Measurements from ENCODE around the gene ID2. TPM values are rescaled to one million over a fixed set of nuclear protein-coding genes. Genes with fewer than 3 reads are reported as not detected.
"Not testable (repeated sequence)": the region's sequence is repeated elsewhere in the genome, so short reads cannot be mapped to it uniquely, and the experiment has no call there.

The ID2 gene
- polyA plus RNA-seq, 1 donor from 2014 or later: 19.3 TPM

DNA sequence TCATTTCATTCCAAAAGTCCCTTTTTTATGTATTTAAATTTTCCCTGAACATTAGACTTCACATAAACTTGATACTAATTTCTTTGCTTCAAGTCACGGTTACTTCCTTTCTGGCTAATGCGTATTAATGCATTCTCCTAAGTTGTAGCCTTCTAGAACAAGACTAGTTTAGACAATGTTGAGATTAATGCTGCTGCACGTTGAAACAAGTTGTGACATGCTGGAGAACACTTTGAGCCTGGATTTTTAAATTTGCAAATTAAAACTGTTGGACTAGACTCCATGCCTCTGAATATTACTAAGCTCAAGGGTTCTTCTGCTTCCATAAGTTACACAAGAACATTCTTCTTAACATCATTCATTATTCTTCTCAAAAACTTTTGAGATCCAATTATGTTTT, 29.1 kb downstream of the ID2 start:
- Mint-ChIP-seq H3K27me3 (peaks cover 13% of the 10 kb centered on the region), H3K9me3 (peaks cover 3 to 10% (median 4%) of the 10 kb centered on the region in 3 donors), H3K36me3 (no peaks in the 10 kb centered on the region), H3K4me1 (no peaks in the 10 kb centered on the region), H3K27ac (no peak overlapping the region), H3K4me3 (no peak overlapping the region)

- Mint-ChIP-seq H3K27ac (no peak overlapping the region), H3K4me1 (no peaks in the 10 kb centered on the region), H3K27me3 (peaks cover 13% of the 10 kb centered on the region), H3K4me3 (no peak overlapping the region), H3K9me3 (peaks cover 4 to 8% (median 4%) of the 10 kb centered on the region in 3 donors), H3K36me3 (peaks cover 2% of the 10 kb centered on the region)
Observed at GRCh38 chr2:8714283-8714682, 32.4 kb downstream of the ID2 start.

- H3K36me3 Mint-ChIP-seq: peaks cover 2% of the 10 kb centered on the region
- no peak overlapping the region for H3K27ac Mint-ChIP-seq
- H3K27me3 Mint-ChIP-seq: peaks cover 13% of the 10 kb centered on the region
- H3K4me1 Mint-ChIP-seq: no peaks in the 10 kb centered on the region
- H3K9me3 Mint-ChIP-seq: peaks cover 4 to 8% (median 4%) of the 10 kb centered on the region in 3 donors
- no peak overlapping the region for H3K4me3 Mint-ChIP-seq
Observed at GRCh38 chr2:8714971-8715370, 33.1 kb downstream of the ID2 start.

GRCh38 chr2:8719528-8719927, 37.7 kb downstream of the ID2 start:
- Mint-ChIP-seq H3K27ac (no peak overlapping the region), H3K36me3 (peaks cover 2% of the 10 kb centered on the region), H3K4me3 (no peak overlapping the region), H3K9me3 (peaks cover 3 to 8% (median 4%) of the 10 kb centered on the region in 3 donors), H3K27me3 (no peaks in the 10 kb centered on the region), H3K4me1 (no peaks in the 10 kb centered on the region)

- Mint-ChIP-seq H3K36me3 (peaks cover 2% of the 10 kb centered on the region), H3K27me3 (no peaks in the 10 kb centered on the region), H3K4me3 (no peak overlapping the region), H3K9me3 (peaks cover under 1 to 6% (median 2%) of the 10 kb centered on the region in 3 donors), H3K4me1 (no peaks in the 10 kb centered on the region), H3K27ac (no peak overlapping the region)
Observed at GRCh38 chr2:8720741-8721140, 38.9 kb downstream of the ID2 start.

DNA sequence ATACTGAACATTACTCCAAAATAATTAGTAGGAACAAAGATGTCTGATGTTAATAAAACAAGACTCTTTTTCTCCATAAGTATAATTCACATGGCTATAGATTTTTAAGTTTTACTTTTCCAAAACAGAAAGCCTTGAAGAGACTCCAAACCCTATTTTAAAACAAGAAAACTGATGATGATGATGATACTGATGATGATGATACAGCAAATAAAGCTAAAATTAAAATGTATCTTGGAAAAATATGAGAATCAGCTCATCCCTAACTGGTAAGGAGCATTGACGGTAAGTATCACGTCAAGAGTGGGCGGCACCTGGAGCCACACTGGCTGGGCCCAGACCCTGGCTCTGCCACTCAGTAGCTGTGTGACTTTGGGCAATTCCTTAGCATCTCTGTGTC, 39.6 kb downstream of the ID2 start:
- Mint-ChIP-seq H3K4me1 (no peaks in the 10 kb centered on the region), H3K27ac (no peak overlapping the region), H3K27me3 (no peaks in the 10 kb centered on the region), H3K9me3 (peaks cover 0 to 2% (median 0%) of the 10 kb centered on the region in 3 donors), H3K36me3 (no peaks in the 10 kb centered on the region), H3K4me3 (no peak overlapping the region)

DNA sequence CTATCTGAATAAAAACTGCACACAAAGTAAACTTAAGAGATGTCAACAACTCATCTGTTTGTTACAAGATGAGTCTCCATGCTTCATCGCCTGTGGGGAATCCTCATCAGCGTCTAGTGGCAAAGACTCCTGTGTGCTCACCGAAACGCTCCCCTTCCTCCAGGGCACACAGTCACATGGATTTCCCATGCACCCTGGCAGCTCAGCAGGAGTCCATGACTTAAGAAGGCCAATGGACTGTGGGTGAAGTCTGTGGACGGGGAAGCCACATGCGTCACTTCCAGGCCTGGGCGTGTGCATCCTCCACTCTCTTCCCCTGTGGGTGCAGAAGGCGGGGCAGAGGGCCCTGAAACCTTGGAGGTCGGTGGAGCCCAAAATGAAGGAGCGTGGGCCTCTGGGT, 41.1 kb downstream of the ID2 start:
- Mint-ChIP-seq H3K9me3 (no peaks in the 10 kb centered on the region), H3K27ac (no peak overlapping the region), H3K36me3 (no peaks in the 10 kb centered on the region), H3K4me3 (no peak overlapping the region), H3K4me1 (no peaks in the 10 kb centered on the region), H3K27me3 (no peaks in the 10 kb centered on the region)

GRCh38 chr2:8725838-8726237, 44.0 kb downstream of the ID2 start:
- Mint-ChIP-seq H3K4me1 (no peaks in the 10 kb centered on the region), H3K4me3 (no peak overlapping the region), H3K27me3 (no peaks in the 10 kb centered on the region), H3K36me3 (peaks cover 12% of the 10 kb centered on the region), H3K27ac (no peak overlapping the region), H3K9me3 (no peaks in the 10 kb centered on the region)

- H3K9me3 Mint-ChIP-seq: no peaks in the 10 kb centered on the region
- H3K36me3 Mint-ChIP-seq: peaks cover 19% of the 10 kb centered on the region
- H3K27ac Mint-ChIP-seq: no peak overlapping the region
- H3K4me1 Mint-ChIP-seq: no peaks in the 10 kb centered on the region
- H3K27me3 Mint-ChIP-seq: no peaks in the 10 kb centered on the region
- H3K4me3 Mint-ChIP-seq: no peak overlapping the region
Observed at GRCh38 chr2:8728305-8729015, 46.6 kb downstream of the ID2 start.

- H3K27me3 Mint-ChIP-seq, H3K27ac Mint-ChIP-seq, H3K4me1 Mint-ChIP-seq, H3K9me3 Mint-ChIP-seq, H3K4me3 Mint-ChIP-seq: not testable (repeated sequence)
- H3K36me3 Mint-ChIP-seq: peaks cover 21% of the 10 kb centered on the region
Observed at GRCh38 chr2:8729101-8729500, 47.2 kb downstream of the ID2 start.

DNA sequence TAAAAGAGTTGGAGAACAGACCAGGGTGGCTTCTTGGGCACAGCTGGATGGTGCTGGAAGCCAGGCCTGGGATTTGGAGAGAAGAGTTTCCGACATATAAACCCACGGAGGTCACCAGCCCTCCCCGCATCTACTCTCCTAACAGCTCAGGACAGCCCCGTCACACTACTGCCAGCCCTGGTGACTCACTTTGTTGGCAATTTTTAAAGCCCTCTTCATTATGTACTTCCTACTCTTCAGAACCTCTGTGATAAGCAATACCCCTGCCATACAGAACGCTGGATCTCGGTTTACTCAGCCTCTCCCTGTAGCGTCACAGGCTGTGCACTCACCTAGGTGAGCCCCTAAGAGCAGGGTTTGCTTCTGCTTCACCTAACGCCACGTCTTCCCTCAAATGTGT, 48.1 kb downstream of the ID2 start:
- H3K27ac Mint-ChIP-seq: no peak overlapping the region
- no peaks in the 10 kb centered on the region for H3K27me3 Mint-ChIP-seq

GRCh38 chr2:8732601-8733000, 50.7 kb downstream of the ID2 start:
- H3K36me3 Mint-ChIP-seq: peaks cover 21% of the 10 kb centered on the region
- H3K4me1 Mint-ChIP-seq: no peaks in the 10 kb centered on the region
- H3K27me3 Mint-ChIP-seq: no peaks in the 10 kb centered on the region
- peaks cover 0 to 1% (median 0%) of the 10 kb centered on the region in 3 donors for H3K9me3 Mint-ChIP-seq
- no peak overlapping the region for H3K4me3 Mint-ChIP-seq
- H3K27ac Mint-ChIP-seq: no peak overlapping the region

More for the DNA sequence above, 48.1 kb downstream of the ID2 start:
- no peak overlapping the region for H3K4me3 Mint-ChIP-seq
- no peaks in the 10 kb centered on the region for H3K4me1 Mint-ChIP-seq
- peaks cover 21% of the 10 kb centered on the region for H3K36me3 Mint-ChIP-seq
- H3K9me3 Mint-ChIP-seq: no peaks in the 10 kb centered on the region

Other genes starting within 250 kb of the ID2 start
- 17.6 TPM for gene KIDINS220, start 155.6 kb downstream of the ID2 start, polyA plus RNA-seq